ENCODE measurements around the gene PCCA.

GRCh38 chr13:100512422-100512821 lies 423.5 kb downstream of the PCCA start:
- TF ChIP-seq, protein P1, sequence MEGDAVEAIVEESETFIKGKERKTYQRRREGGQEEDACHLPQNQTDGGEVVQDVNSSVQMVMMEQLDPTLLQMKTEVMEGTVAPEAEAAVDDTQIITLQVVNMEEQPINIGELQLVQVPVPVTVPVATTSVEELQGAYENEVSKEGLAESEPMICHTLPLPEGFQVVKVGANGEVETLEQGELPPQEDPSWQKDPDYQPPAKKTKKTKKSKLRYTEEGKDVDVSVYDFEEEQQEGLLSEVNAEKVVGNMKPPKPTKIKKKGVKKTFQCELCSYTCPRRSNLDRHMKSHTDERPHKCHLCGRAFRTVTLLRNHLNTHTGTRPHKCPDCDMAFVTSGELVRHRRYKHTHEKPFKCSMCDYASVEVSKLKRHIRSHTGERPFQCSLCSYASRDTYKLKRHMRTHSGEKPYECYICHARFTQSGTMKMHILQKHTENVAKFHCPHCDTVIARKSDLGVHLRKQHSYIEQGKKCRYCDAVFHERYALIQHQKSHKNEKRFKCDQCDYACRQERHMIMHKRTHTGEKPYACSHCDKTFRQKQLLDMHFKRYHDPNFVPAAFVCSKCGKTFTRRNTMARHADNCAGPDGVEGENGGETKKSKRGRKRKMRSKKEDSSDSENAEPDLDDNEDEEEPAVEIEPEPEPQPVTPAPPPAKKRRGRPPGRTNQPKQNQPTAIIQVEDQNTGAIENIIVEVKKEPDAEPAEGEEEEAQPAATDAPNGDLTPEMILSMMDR (IDR thresholded peaks at IDR 0.05) = no peak
- TF ChIP-seq POLR2AphosphoS5 (IDR thresholded peaks at IDR 0.05) (no peak), EP300 (IDR thresholded peaks at IDR 0.05) (no peak), POLR2A (IDR thresholded peaks at IDR 0.05) (no peak)
